PC-9 (cell line): ENCODE results near the gene POLR3C. TPM values are rescaled to one million over a fixed set of nuclear protein-coding genes. Genes with fewer than 3 reads are reported as not detected.

Experiments used
- BruUV-seq: library from RNA; stranded (reverse); fragments of 400-500 nt; replicated peaks from 2 replicates; lab custom pipeline; 2021; lab: Mats Ljungman, UMichigan
- CTCF ChIA-PET: fragments of 300-600 bp; sonication (Branson Sonifier 250); formaldehyde crosslinking; loops from one replicate; lab custom pipeline; 2022; ENCODE audit warnings: antibody characterized with exemption; lab: Charles Lee
- POLR2A ChIA-PET: fragments of 300-600 bp; sonication (Branson Sonifier 250); formaldehyde crosslinking; loops from one replicate; lab custom pipeline; 2022; ENCODE audit warnings: antibody characterized with exemption; ENCODE audit not compliant: unreplicated experiment; lab: Charles Lee
- DNase-seq, 2 experiments: peaks; one replicate each; pipeline versions ENCODE4 v3.0.0 to v3.0.0-alpha.2; 2015 to 2022; ENCODE audit warnings: mixed read lengths in 1 of 2
- H2AFZ ChIP-seq: fragments of 200-600 bp; sonication (generic); 2 replicates; pipeline ENCODE4 v1.8.1; 2017; ENCODE audit warnings: antibody characterized with exemption
- H3F3A ChIP-seq: fragments of 200-600 bp; sonication (generic); 2 replicates; pipeline ENCODE4 v1.8.1; 2017; ENCODE audit warnings: antibody characterized with exemption, mild to moderate bottlenecking, low read depth; ENCODE audit not compliant: insufficient read depth
- H3K27ac ChIP-seq: fragments of 200-600 bp; sonication (generic); 2 replicates; pipeline ENCODE4 v1.6.1; 2016; ENCODE audit warnings: mixed run types
- H3K27me3 ChIP-seq: fragments of 200-600 bp; sonication (generic); 2 replicates; pipeline ENCODE4 v1.6.1; 2016; ENCODE audit warnings: low read depth, mixed run types; ENCODE audit not compliant: insufficient read depth
- H3K36me3 ChIP-seq: fragments of 200-600 bp; sonication (generic); 2 replicates; pipeline ENCODE4 v1.6.1; 2016; ENCODE audit warnings: low read depth, mixed run types
- H3K4me1 ChIP-seq: fragments of 200-600 bp; sonication (generic); replicated peaks from 2 replicates; pipeline ENCODE4 v1.6.1; 2016; ENCODE audit warnings: mixed run types; ENCODE audit not compliant: insufficient read depth
- H3K4me2 ChIP-seq: fragments of 200-600 bp; sonication (generic); 2 replicates; pipeline ENCODE4 v1.6.1; 2017; ENCODE audit warnings: mixed run types
- H3K4me3 ChIP-seq: fragments of 200-600 bp; sonication (generic); 2 replicates; pipeline ENCODE4 v1.6.1; 2016; ENCODE audit warnings: mixed run types
- H3K79me2 ChIP-seq: fragments of 200-600 bp; sonication (generic); 2 replicates; pipeline ENCODE4 v1.6.1; 2017; ENCODE audit warnings: low read depth, mixed run types
- H3K9me2 ChIP-seq: fragments of 200-600 bp; sonication (generic); 2 replicates; pipeline ENCODE4 v1.8.1; 2017; ENCODE audit warnings: mild to moderate bottlenecking; ENCODE audit not compliant: insufficient read depth
- H3K9me3 ChIP-seq: fragments of 200-600 bp; sonication (generic); 2 replicates; pipeline ENCODE4 v1.8.1; 2016; ENCODE audit warnings: low read depth; ENCODE audit not compliant: insufficient read depth
- H4K20me1 ChIP-seq: fragments of 200-600 bp; sonication (generic); 2 replicates; pipeline ENCODE4 v1.8.1; 2017; ENCODE audit not compliant: insufficient read depth
- CTCF ChIP-seq: fragments of 200-600 bp; sonication (generic); conservative IDR thresholded peaks from 2 replicates; pipeline ENCODE4 v1.6.1; 2017; ENCODE audit warnings: mixed run types, antibody characterized with exemption, mild to moderate bottlenecking, moderate library complexity
- EZH2 ChIP-seq: fragments of 200-600 bp; sonication (generic); IDR thresholded peaks from 2 replicates; pipeline ENCODE4 v1.8.0; 2017; ENCODE audit warnings: antibody characterized with exemption, low read depth
- intact Hi-C: fragments of 100-400 bp; cut with micrococcal nuclease; formaldehyde crosslinking; loops from one replicate; pipeline ENCODE4 v1.10.0; 2022; ENCODE audit not compliant: unreplicated experiment
- total RNA-seq: library from RNA; stranded (reverse); gene quantifications from 2 replicates; pipeline ENCODE4 v1.2.3, GENCODE V29; 2021

POLR3C gene
- total RNA-seq, 1 experiment from 2014 or later: 21.2 TPM

GRCh38 chr1:145878724-145879123, 54.7 kb downstream of the POLR3C start:
- Histone ChIP-seq H3K27me3 (no peaks in the 10 kb centered on the region), H3F3A (peaks cover 20% of the 10 kb centered on the region), H3K4me1 (peaks cover 41% of the 10 kb centered on the region), H3K36me3 (no peaks in the 10 kb centered on the region), H3K9me3 (no peaks in the 10 kb centered on the region), H3K4me3 (no peak overlapping the region), H2AFZ (no peak overlapping the region), H3K4me2 (peak overlapping the region; percentile 52), H3K9me2 (0 out of 2 replicates have a peak, but pooled peaks cover 4% of the 10 kb centered on the region), H3K27ac (peak overlapping the region; percentile 75), H3K79me2 (no peaks in the 10 kb centered on the region), H4K20me1 (no peaks in the 10 kb centered on the region)
- TF ChIP-seq EZH2 (no peak), CTCF (no peak)
- CTCF ChIA-PET: interaction anchor here (1.6 to 2.5 kb wide), 2 partner anchors 12 to 19 kb away, joined by 4 to 8 read pairs; no protein-coding TSS in a partner anchor
- peak in 1 of 2 experiments; percentile 88 for DNase-seq
- intact Hi-C loops: no loop called here
- POLR2A ChIA-PET: interaction anchor here (0.6 to 1.7 kb wide), 2 partner anchors 20 to 33 kb away, joined by 5 read pairs; partner anchors contain the start of genes NUDT17 and PIAS3
- BruUV-seq: no TSS peak

DNA sequence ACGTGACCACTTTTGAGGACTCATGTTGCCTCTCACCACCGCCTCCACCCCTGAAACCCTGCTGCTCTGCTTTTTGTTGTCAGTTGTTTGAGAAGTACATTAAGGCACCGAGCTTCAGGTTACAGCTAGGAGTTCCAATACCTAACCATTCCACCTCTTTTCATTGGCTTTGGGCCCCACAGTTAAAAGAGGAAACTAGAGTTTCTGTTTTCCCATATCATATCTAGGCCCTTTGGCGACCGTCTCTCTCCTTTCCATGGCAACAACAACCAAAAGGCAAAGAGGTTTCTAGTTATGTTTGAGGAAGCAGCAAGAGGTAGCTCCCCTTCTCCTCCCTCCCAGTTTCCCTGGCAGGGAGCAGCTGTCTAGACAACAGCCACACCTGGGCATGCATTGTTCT, 55.8 kb downstream of the POLR3C start:
- H3K79me2 ChIP-seq: no peaks in the 10 kb centered on the region
- no peaks in the 10 kb centered on the region for H3K36me3 ChIP-seq
- H3K4me3 ChIP-seq: no peak overlapping the region
- no TSS peak for BruUV-seq
- H3K9me3 ChIP-seq: no peaks in the 10 kb centered on the region
- H3K4me1 ChIP-seq: peaks cover 41% of the 10 kb centered on the region
- 0 out of 2 replicates have a peak, but pooled peaks cover 4% of the 10 kb centered on the region for H3K9me2 ChIP-seq
- H3K4me2 ChIP-seq: no peak overlapping the region
- H3K27ac ChIP-seq: no peak overlapping the region
- no peak for TF ChIP-seq EZH2
- TF ChIP-seq CTCF: no peak
- peaks cover 20% of the 10 kb centered on the region for H3F3A ChIP-seq
- ChIA-PET POLR2A (interaction anchor here (0.6 to 1.0 kb wide), 4 partner anchors 20 to 108 kb away, joined by 4 to 7 read pairs (median 5); no protein-coding TSS in a partner anchor), CTCF (interaction anchor here (0.9 to 2.5 kb wide), 2 partner anchors 11 to 20 kb away, joined by 3 to 8 read pairs; no protein-coding TSS in a partner anchor)
- no peaks in the 10 kb centered on the region for H3K27me3 ChIP-seq
- no peaks in the 10 kb centered on the region for H4K20me1 ChIP-seq
- H2AFZ ChIP-seq: no peak overlapping the region
- intact Hi-C loops: no loop called here
- no peak for DNase-seq

DNA sequence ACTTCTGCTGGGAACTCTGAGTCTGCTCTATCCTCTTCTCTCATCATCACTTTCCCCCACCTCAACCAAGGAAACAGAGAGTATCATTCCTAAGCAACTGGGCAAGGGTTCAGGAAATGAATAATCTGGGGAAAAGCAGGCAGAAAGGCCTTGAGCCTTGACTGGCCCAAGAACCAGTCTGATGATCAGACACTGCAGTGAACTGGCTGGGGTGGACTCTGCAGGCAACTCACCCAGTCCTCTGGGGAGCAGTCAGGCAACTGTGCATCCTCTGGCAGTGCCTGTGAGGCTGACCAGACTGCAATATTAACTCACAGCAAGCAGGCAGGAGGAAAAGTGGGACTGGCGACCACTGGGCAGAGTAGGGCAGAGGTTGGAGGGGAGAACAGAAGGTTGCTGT, 60.7 kb downstream of the POLR3C start:
- intact Hi-C loops: no loop called here

More for the DNA sequence above, 60.7 kb downstream of the POLR3C start:
- Histone ChIP-seq H3K79me2 (no peaks in the 10 kb centered on the region), H2AFZ (no peak overlapping the region), H3K4me1 (peaks cover 30% of the 10 kb centered on the region), H3K9me3 (no peaks in the 10 kb centered on the region), H3F3A (peaks cover 14% of the 10 kb centered on the region; the same call in 1 of the 2 replicates), H3K9me2 (no peaks in the 10 kb centered on the region), H3K4me3 (no peak overlapping the region), H3K4me2 (no peak overlapping the region), H3K27me3 (no peaks in the 10 kb centered on the region), H3K27ac (no peak overlapping the region), H4K20me1 (no peaks in the 10 kb centered on the region), H3K36me3 (no peaks in the 10 kb centered on the region)
- TF ChIP-seq EZH2: no peak
- no peak for TF ChIP-seq CTCF
- POLR2A ChIA-PET: no interaction called here
- no TSS peak for BruUV-seq
- CTCF ChIA-PET: no interaction called here
- no peak for DNase-seq
